Fibroblast of pulmonary artery (primary cell): Measurements from ENCODE around the gene ARHGAP33.

Experiments used
- DNase-seq: peaks from one replicate; pipeline ENCODE4 v3.0.0-alpha.2; 2010; ENCODE audit warnings: low read depth
- H3K4me3 ChIP-seq: replicated peaks from 2 replicates; pipeline ENCODE4 v1.5.1; 2011; ENCODE audit warnings: low read depth, mild to moderate bottlenecking, control low read depth, low read length, moderate library complexity
- TF ChIP-seq, protein P1 (sequence below): IDR thresholded peaks from 2 replicates; pipeline ENCODE4 v1.5.1; 2011; ENCODE audit warnings: mild to moderate bottlenecking, control low read depth, low read length, inconsistent platforms; ENCODE audit errors: missing control alignments

The ARHGAP33 gene

DNA sequence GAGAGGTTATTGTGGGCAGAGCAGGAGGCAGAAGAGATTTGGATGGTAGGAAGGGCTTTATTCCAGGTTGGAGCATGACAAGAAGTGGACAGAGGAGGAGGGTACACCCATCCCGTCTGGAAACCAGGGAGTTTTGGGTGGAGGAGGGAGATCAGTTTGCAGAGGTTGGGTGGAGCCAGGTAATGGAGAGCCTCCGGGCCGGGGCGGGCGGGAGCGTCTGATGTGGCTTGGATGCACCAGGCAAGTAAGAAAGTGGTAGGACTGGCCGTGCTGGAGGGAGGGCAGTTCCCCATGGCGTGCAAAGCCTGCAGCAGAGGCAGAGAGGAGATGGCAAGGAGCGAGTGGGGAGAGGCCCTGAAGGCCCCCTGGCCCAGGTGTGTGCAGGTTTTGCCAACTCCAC, 44.0 kb upstream of the ARHGAP33 start:
- no peak overlapping the region for H3K4me3 ChIP-seq
- no peak for DNase-seq
- TF ChIP-seq, protein P1, sequence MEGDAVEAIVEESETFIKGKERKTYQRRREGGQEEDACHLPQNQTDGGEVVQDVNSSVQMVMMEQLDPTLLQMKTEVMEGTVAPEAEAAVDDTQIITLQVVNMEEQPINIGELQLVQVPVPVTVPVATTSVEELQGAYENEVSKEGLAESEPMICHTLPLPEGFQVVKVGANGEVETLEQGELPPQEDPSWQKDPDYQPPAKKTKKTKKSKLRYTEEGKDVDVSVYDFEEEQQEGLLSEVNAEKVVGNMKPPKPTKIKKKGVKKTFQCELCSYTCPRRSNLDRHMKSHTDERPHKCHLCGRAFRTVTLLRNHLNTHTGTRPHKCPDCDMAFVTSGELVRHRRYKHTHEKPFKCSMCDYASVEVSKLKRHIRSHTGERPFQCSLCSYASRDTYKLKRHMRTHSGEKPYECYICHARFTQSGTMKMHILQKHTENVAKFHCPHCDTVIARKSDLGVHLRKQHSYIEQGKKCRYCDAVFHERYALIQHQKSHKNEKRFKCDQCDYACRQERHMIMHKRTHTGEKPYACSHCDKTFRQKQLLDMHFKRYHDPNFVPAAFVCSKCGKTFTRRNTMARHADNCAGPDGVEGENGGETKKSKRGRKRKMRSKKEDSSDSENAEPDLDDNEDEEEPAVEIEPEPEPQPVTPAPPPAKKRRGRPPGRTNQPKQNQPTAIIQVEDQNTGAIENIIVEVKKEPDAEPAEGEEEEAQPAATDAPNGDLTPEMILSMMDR, result no peak

DNA sequence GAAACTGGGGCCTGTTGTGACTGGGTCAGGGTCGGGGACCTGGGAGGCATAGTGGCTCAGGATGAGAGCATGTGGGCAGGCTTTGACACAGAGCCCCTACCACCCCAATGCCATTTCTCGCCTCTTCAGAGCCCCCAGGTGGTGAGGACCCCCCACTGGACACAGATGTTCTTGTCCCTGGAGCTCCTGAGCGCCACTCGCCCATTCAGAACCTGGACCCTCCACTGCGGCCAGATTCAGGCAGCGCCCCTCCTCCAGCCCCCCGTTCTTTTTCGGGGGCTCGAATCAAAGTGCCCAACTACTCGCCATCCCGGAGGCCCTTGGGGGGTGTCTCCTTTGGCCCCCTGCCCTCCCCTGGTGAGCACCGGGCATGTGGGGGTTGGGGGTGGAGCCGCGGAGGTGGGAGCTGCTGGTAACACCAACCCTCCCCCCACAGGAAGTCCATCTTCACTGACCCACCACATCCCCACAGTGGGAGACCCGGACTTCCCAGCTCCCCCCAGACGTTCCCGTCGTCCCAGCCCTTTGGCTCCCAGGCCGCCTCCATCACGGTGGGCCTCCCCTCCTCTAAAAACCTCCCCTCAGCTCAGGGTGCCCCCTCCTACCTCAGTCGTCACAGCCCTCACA, 43.5 kb upstream of the ARHGAP33 start:
- H3K4me3 ChIP-seq, result no peak overlapping the region
- TF ChIP-seq, protein P1, result no peak
- DNase-seq, result no peak

- H3K4me3 ChIP-seq, result no peak overlapping the region
- TF ChIP-seq, protein P1, result no peak
- no peak for DNase-seq
These were observed 42.7 kb upstream of the ARHGAP33 start for GRCh38 chr19:35732540-35733179.

DNA sequence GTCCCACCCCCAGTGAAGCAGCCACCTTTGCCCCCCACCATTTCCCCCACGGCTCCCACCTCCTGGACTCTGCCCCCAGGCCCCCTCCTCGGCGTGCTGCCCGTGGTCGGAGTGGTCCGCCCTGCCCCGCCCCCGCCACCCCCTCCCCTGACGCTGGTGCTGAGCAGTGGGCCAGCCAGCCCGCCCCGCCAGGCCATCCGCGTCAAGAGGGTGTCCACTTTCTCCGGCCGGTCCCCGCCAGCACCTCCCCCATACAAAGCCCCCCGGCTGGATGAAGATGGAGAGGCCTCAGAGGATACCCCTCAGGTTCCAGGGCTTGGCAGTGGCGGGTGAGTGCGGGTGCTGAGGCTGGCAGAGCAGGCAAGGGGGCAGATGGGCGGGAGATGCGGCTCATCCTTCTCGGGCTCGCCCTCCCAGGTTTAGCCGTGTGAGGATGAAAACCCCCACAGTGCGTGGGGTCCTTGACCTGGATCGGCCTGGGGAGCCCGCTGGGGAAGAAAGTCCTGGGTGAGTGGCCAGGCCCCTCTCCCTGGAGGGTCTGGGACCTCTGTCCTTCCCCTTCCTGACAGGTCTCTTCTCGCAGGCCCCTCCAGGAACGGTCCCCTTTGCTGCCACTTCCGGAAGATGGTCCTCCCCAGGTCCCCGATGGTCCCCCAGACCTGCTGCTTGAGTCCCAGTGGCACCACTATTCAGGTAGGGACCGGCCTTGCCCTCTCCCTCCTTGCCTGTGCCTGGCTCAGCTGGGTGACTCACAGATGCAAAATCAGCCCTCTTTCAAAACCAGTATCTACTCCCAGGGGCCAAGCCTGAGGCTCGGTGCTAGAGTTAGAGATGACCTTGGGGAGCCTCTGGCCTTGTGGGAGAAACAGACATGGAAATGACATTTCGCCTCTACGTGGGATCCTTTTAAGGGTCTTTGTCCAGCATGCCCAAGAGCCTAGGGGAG, 41.9 kb upstream of the ARHGAP33 start:
- TF ChIP-seq, protein P1, result no peak
- no peak for DNase-seq

GRCh38 chr19:35734273-35734672, 41.1 kb upstream of the ARHGAP33 start:
- TF ChIP-seq, protein P1, result no peak
- DNase-seq, result no peak
- H3K4me3 ChIP-seq, result no peak overlapping the region

More for the DNA sequence above, 41.9 kb upstream of the ARHGAP33 start:
- no peak overlapping the region for H3K4me3 ChIP-seq

DNA sequence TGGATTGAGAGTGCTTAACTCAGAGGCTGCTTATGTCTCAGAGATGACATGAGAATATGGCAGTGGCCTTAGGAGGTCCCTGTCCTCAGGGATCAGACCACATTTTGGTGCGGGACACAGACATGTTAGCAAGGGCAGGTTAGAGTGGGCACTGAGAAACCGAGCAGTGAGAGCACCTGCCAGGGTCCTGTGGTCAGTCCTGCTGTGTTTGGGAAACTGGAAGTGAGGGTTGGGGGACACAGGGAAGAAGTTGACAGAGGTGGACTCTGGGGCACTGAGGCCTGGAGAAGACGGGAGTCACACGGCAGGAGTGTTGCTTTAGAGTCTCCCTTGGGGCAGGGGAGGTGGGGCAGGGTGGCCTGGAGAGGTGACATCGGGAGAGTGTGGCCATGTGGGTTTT, 40.5 kb upstream of the ARHGAP33 start:
- H3K4me3 ChIP-seq, result no peak overlapping the region
- TF ChIP-seq, protein P1, result no peak
- DNase-seq, result no peak
